ENCODE results near the gene CERS6.

CERS6 gene

DNA sequence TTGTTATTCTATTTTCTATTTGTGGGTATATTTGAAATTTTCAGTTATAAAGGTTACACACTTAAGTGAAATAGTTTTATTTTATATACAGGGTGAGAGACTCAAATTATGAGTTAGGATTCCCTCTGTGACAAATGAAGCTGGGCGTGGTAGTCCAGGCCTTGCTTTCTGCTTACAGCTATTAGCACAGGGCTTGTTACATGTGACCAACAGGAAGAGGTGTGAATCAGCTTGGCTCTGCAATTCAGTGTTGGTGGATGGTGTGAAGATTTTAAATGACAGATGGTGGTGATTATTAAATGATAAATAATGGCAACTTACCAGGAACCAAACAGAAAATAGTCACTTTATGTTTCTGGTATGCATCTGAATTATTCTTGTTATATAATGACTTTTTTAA, 282.0 kb downstream of the CERS6 start:
- no peak overlapping the region for H3K4me3 ChIP-seq (ENCODE audit: low read depth, low read length)
- TF ChIP-seq, protein P1, sequence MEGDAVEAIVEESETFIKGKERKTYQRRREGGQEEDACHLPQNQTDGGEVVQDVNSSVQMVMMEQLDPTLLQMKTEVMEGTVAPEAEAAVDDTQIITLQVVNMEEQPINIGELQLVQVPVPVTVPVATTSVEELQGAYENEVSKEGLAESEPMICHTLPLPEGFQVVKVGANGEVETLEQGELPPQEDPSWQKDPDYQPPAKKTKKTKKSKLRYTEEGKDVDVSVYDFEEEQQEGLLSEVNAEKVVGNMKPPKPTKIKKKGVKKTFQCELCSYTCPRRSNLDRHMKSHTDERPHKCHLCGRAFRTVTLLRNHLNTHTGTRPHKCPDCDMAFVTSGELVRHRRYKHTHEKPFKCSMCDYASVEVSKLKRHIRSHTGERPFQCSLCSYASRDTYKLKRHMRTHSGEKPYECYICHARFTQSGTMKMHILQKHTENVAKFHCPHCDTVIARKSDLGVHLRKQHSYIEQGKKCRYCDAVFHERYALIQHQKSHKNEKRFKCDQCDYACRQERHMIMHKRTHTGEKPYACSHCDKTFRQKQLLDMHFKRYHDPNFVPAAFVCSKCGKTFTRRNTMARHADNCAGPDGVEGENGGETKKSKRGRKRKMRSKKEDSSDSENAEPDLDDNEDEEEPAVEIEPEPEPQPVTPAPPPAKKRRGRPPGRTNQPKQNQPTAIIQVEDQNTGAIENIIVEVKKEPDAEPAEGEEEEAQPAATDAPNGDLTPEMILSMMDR (IDR thresholded peaks at IDR 0.05; ENCODE audit: low read depth, low read length), result no peak
- DNase-seq (ENCODE audit: low read depth, low spot score), result no peak
- in situ Hi-C loops (cut with HindIII; ENCODE audit: low sequenced_read_pairs), result no loop called here

DNA sequence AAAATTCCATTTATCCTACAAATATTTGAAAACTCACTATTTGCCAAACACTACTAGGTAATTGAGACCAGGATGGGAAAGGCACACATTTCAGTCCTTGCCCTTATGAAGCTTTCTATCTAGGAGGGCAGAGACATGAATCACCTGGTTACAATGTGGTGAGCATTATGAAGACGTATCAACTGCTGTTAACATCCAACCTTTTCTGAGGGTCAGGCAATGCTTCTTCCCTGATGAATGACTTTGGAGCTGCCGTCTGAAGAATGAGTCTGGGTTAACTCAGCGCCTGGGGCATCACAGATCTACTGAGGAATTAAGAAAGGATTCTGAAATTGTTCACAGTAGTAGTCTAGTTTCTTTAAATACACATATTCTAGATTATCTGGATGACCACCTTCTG, 284.3 kb downstream of the CERS6 start:
- TF ChIP-seq, protein P1 (IDR thresholded peaks at IDR 0.05; ENCODE audit: low read depth, low read length), result no peak
- in situ Hi-C loops (cut with HindIII; ENCODE audit: low sequenced_read_pairs), result no loop called here
- no peak overlapping the region for H3K4me3 ChIP-seq (ENCODE audit: low read depth, low read length)
- DNase-seq (ENCODE audit: low read depth, low spot score), result no peak

DNA sequence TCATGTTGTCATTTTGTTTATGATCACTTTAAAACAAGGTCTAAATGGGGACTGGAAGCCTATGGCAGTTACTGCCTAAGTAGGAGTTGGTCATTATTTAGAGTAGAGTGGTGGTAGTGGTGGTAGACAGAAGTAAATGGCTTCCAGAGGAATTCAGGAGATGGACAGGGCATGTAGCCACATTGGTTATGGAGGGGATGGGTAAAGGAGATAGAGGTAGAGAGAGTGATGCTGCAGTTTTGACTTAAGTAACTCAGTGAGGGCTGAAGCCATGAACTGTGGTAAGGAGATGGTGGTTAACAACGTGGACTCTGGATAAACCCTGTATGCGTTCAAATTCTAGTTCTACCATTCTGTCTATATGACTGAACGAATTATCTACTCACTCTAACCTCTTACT, 284.7 kb downstream of the CERS6 start:
- in situ Hi-C loops (cut with HindIII; ENCODE audit: low sequenced_read_pairs), result no loop called here
- DNase-seq (ENCODE audit: low read depth, low spot score), result no peak
- TF ChIP-seq, protein P1 (IDR thresholded peaks at IDR 0.05; ENCODE audit: low read depth, low read length), result no peak
- no peak overlapping the region for H3K4me3 ChIP-seq (ENCODE audit: low read depth, low read length)

DNA sequence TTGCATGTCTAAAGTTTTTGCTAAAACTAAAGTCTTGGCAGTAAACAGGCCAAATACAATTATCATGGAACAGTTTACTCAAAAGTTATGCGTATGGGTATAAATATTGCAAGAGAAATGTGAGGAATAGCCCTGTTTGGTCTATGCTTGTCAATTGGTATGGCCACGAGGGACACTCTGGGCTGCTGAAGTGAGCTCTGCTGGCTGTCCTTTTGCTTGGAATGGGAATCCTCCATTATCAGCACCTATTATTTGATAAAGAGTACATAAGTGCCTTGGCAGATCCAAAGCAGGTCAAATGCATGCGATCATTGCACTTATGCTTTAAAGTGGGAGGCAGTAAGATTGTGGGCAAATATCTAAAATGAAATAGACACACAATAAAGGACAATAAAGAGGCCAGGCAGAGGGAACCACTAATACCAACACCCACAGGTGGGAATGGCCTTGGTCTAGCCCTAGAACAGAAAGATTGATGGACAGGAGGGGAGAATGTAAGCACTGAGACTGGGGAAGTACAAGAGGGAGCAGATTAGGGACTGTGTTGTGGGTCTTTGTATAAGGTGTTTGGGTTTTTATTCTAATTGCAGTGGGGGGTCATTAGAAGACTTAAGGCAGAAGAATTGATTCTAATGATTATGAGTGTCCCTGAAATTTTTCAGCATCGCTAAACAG, 286.3 kb downstream of the CERS6 start:
- H3K4me3 ChIP-seq (ENCODE audit: low read depth, low read length), result no peak overlapping the region
- in situ Hi-C loops (cut with HindIII; ENCODE audit: low sequenced_read_pairs), result no loop called here
- DNase-seq (ENCODE audit: low read depth, low spot score), result no peak
- TF ChIP-seq, protein P1 (IDR thresholded peaks at IDR 0.05; ENCODE audit: low read depth, low read length), result no peak

DNA sequence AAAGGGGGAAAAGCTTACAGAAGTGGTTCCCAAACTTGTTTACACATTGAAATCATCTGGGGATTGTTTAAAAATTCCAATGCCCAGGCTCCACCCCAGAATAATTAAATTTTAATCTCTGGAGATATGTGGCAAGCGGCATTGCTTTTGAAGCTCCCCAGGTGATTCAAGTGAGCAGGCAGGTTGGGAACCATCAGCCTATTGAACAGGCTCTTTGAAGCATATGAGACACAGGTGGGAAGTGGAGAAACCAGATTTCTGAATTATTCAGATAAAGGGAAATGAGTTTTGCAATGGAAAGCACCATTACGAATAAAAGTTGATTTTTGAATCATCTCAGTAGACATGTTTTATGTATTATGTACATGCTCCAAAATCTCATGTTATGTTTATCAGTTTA, 288.8 kb downstream of the CERS6 start:
- no peak for DNase-seq (ENCODE audit: low read depth, low spot score)
- in situ Hi-C loops (cut with HindIII; ENCODE audit: low sequenced_read_pairs), result no loop called here
- TF ChIP-seq, protein P1 (IDR thresholded peaks at IDR 0.05; ENCODE audit: low read depth, low read length), result no peak
- H3K4me3 ChIP-seq (ENCODE audit: low read depth, low read length), result no peak overlapping the region

DNA sequence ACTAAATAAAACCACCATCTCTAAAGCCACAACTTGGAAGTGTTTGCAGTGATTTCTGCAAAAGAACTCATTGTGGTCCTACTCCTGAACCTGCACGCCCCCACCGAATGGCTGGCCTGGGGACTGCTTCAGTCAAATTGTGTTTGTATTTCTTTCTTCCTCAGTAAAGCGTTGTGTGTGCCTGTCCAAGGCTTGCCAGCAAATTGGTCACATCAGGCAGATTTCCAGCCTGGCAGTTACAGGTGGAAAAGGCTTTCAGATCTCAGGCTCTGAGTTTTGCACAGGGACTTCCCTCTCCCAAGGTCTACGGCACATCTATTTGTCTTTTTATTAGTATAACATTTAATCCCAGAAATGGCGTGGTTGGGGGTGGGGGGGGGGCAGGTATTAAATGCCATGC, 292.4 kb downstream of the CERS6 start:
- TF ChIP-seq, protein P1 (IDR thresholded peaks at IDR 0.05; ENCODE audit: low read depth, low read length), result no peak
- no peak overlapping the region for H3K4me3 ChIP-seq (ENCODE audit: low read depth, low read length)
- in situ Hi-C loops (cut with HindIII; ENCODE audit: low sequenced_read_pairs), result no loop called here
- no peak for DNase-seq (ENCODE audit: low read depth, low spot score)
